B cell (primary cell): ENCODE results near the gene ABCA7. TPM values are rescaled to one million over a fixed set of nuclear protein-coding genes. Genes with fewer than 3 reads are reported as not detected.

Source experiments
- ATAC-seq: fragments of 200-7000 bp; cut with Tn5 transposase; one replicate; pipeline ENCODE4 v1.10.0; 2021; ENCODE audit warnings: low read depth, mild to moderate bottlenecking, moderate number of reproducible peaks, moderate library complexity
- CTCF ChIA-PET: fragments of 350-600 bp; sonication (Branson Sonifier 250); formaldehyde crosslinking; loops from one replicate; lab custom pipeline; 2021; ENCODE audit warnings: antibody characterized with exemption, inconsistent platforms; lab: Charles Lee
- POLR2A ChIA-PET: fragments of 350-600 bp; sonication (Branson Sonifier 250); formaldehyde crosslinking; loops from one replicate; lab custom pipeline; 2021; ENCODE audit warnings: antibody characterized with exemption; lab: Charles Lee
- DNase-seq: peaks from one replicate; pipeline ENCODE4 v3.0.0; 2013
- H2AFZ ChIP-seq: 2 replicates; pipeline ENCODE4 v1.6.1; 2012; ENCODE audit warnings: mild to moderate bottlenecking, low read depth, low read length; ENCODE audit not compliant: insufficient read depth, poor library complexity, severe bottlenecking
- H3K27ac ChIP-seq, 2 donors: 1 replicate in 1 of 2; 2 replicates in 1 of 2; pipeline ENCODE4 v1.5.1; 2012 to 2013; ENCODE audit warnings: low read length in 2 of 2, mild to moderate bottlenecking in 2 of 2, moderate library complexity in 1 of 2
- H3K27me3 ChIP-seq, 4 experiments: fragments of 200-600 bp in 1 of 4; sonication (generic) in 1 of 4; replicated peaks in 1 of 4; 1 replicate in 2 of 4; 2 replicates in 2 of 4; pipeline versions ENCODE4 v1.6.1 to v1.7.0; 2013 to 2016; ENCODE audit warnings: low read length in 3 of 4, mild to moderate bottlenecking in 2 of 4, mixed read lengths in 1 of 4, moderate library complexity in 1 of 4; ENCODE audit not compliant: insufficient read depth in 4 of 4, control insufficient read depth in 3 of 4; ENCODE audit errors: control extremely low read depth in 1 of 4
- H3K36me3 ChIP-seq, 2 experiments: replicated peaks in 1 of 2; 1 replicate in 1 of 2; 2 replicates in 1 of 2; pipeline versions ENCODE4 v1.6.1 to v1.7.1; 2013; ENCODE audit warnings: low read length in 1 of 2; ENCODE audit not compliant: insufficient read depth in 2 of 2, control insufficient read depth in 1 of 2; ENCODE audit errors: control extremely low read depth in 1 of 2, extremely low read depth in 1 of 2
- H3K4me1 ChIP-seq, 2 donors: fragments of 200-600 bp in 1 of 2; sonication (generic) in 1 of 2; 1 replicate in 1 of 2; 2 replicates in 1 of 2; pipeline versions ENCODE4 v1.5.1 to v1.6.1; 2013 to 2017; ENCODE audit warnings: low read length in 2 of 2; ENCODE audit not compliant: control insufficient read depth in 2 of 2, insufficient read depth in 2 of 2
- H3K4me2 ChIP-seq: replicated peaks from 2 replicates; pipeline ENCODE3; 2012; ENCODE audit warnings: mild to moderate bottlenecking, low read depth, low read length; ENCODE audit not compliant: poor library complexity, severe bottlenecking
- H3K4me3 ChIP-seq, 5 experiments: fragments of 200-600 bp in 1 of 5; sonication (generic) in 1 of 5; 1 replicate in 3 of 5; 2 replicates in 2 of 5; pipeline versions ENCODE4 v1.5.1 to v1.7.0; 2011 to 2016; ENCODE audit warnings: low read length in 4 of 5, mild to moderate bottlenecking in 4 of 5, low read depth in 2 of 5, control low read depth in 1 of 5, moderate library complexity in 1 of 5; ENCODE audit not compliant: insufficient read depth in 1 of 5; ENCODE audit errors: control extremely low read depth in 1 of 5, extremely low read depth in 1 of 5
- H3K79me2 ChIP-seq: fragments of 200-600 bp; sonication (generic); one replicate; pipeline ENCODE4 v1.6.0; 2016; ENCODE audit warnings: low read length; ENCODE audit not compliant: control insufficient read depth, insufficient read depth
- H3K9ac ChIP-seq: fragments of 200-600 bp; sonication (generic); 2 replicates; pipeline ENCODE4 v1.6.1; 2017; ENCODE audit warnings: mild to moderate bottlenecking, low read length, moderate library complexity
- H3K9me3 ChIP-seq, 3 donors: one replicate each; pipeline versions ENCODE4 v1.6.1 to v1.7.1; 2013; ENCODE audit warnings: low read length in 2 of 3; ENCODE audit not compliant: control insufficient read depth in 2 of 3, insufficient read depth in 1 of 3; ENCODE audit errors: control extremely low read depth in 1 of 3
- H4K20me1 ChIP-seq: 2 replicates; pipeline ENCODE4 v1.6.0; 2012; ENCODE audit warnings: mild to moderate bottlenecking, low read length; ENCODE audit not compliant: insufficient read depth, control insufficient read depth, poor library complexity, severe bottlenecking
- H3K27ac Mint-ChIP-seq: one replicate; pipeline ENCODE4 v1.8.0; 2021; ENCODE audit warnings: mixed read lengths
- H3K27me3 Mint-ChIP-seq: one replicate; pipeline ENCODE4 v1.8.0; 2021; ENCODE audit warnings: mixed read lengths
- H3K4me1 Mint-ChIP-seq: one replicate; pipeline ENCODE4 v1.8.0; 2021; ENCODE audit warnings: mixed read lengths
- H3K4me3 Mint-ChIP-seq: one replicate; pipeline ENCODE4 v1.8.0; 2021; ENCODE audit warnings: mixed read lengths
- H3K9me3 Mint-ChIP-seq: one replicate; pipeline ENCODE4 v1.8.0; 2022; ENCODE audit warnings: mixed read lengths; ENCODE audit not compliant: insufficient read depth
- EZH2 ChIP-seq: IDR thresholded peaks from 2 replicates; pipeline ENCODE4 v1.6.1; 2012; ENCODE audit warnings: borderline replicate concordance, low read depth, mild to moderate bottlenecking, moderate library complexity, low read length; ENCODE audit not compliant: insufficient read depth, poor library complexity, severe bottlenecking
- WGBS: methylation state at CpG from one replicate; pipeline ENCODE4 v1.1.5; 2013; ENCODE audit warnings: missing lambda C conversion rate; ENCODE audit not compliant: insufficient coverage; 5-methylcytosine and 5-hydroxymethylcytosine counted together
- intact Hi-C: fragments of 100-400 bp; cut with micrococcal nuclease; formaldehyde crosslinking; loops from one replicate; pipeline ENCODE4 v1.10.0; 2022
- polyA plus RNA-seq: library from polyadenylated mRNA; depleted of rRNA; stranded (reverse); fragments of >200 nt; gene quantifications from 2 replicates; pipeline ENCODE4 v1.2.3, GENCODE V29; 2012
- total RNA-seq, 2 donors: library from RNA; stranded (reverse); fragments of 120-200 nt in 1 of 2; gene quantifications; 1 replicate in 1 of 2; 2 replicates in 1 of 2; pipeline versions ENCODE4 v1.2.3 to v1.2.4, GENCODE V29; 2013 to 2022
- TF ChIP-seq, protein P1 (sequence below): fragments of 200-600 bp; IDR thresholded peaks from one replicate; pipeline ENCODE4 v1.8.0; 2022; ENCODE audit warnings: antibody characterized with exemption, mild to moderate bottlenecking

The ABCA7 gene
- total and polyA plus RNA-seq, 2 donors (not counting 1 experiment from before 2014, with no cell fraction given): 192 to 281 TPM

- H3K4me2 ChIP-seq: no peak overlapping the region
- peaks cover 36% of the 10 kb centered on the region for H3K79me2 ChIP-seq
- Mint-ChIP-seq H3K4me3 (no peak overlapping the region), H3K4me1 (peaks cover 50% of the 10 kb centered on the region), H3K9me3 (no peaks in the 10 kb centered on the region), H3K27ac (peak overlapping the region; percentile 11), H3K27me3 (no peaks in the 10 kb centered on the region)
- DNase-seq: no peak
- intact Hi-C loops: no loop called here
- H3K9ac ChIP-seq: no peak overlapping the region
- peaks cover 24% of the 10 kb centered on the region for H4K20me1 ChIP-seq
- peaks cover 0 to 4% of the 10 kb centered on the region in 2 experiments for H3K36me3 ChIP-seq
- no peak for ATAC-seq
- peaks cover 37 to 44% of the 10 kb centered on the region in 2 donors for H3K4me1 ChIP-seq
- CTCF ChIA-PET: interaction anchor here (1.6 kb wide), 1 partner anchor 33 kb away, joined by 3 read pairs; no protein-coding TSS in a partner anchor
- no peak for TF ChIP-seq EZH2
- no peaks in the 10 kb centered on the region for H3K27me3 ChIP-seq
- H2AFZ ChIP-seq: no peak overlapping the region
- no peaks in the 10 kb centered on the region for H3K9me3 ChIP-seq
- POLR2A ChIA-PET: interaction anchor here (0.6 to 0.9 kb wide), 2 partner anchors 30 to 40 kb away, joined by 4 to 6 read pairs; partner anchors contain the start of gene ARHGAP45
- no peak overlapping the region for H3K27ac ChIP-seq
- WGBS: 100% methylated on average over 3 of the region's 7 CpGs
- no peak overlapping the region for H3K4me3 ChIP-seq
Measured at GRCh38 chr19:1097810-1098176, 57.9 kb downstream of the ABCA7 start.

- no peak overlapping the region for H3K4me3 Mint-ChIP-seq
- Histone ChIP-seq H3K36me3 (no peaks in the 10 kb centered on the region), H4K20me1 (peaks cover 18% of the 10 kb centered on the region), H3K79me2 (peaks cover 30% of the 10 kb centered on the region), H2AFZ (no peak overlapping the region), H3K9me3 (no peaks in the 10 kb centered on the region), H3K4me3 (no peak overlapping the region), H3K27me3 (no peaks in the 10 kb centered on the region), H3K9ac (no peak overlapping the region), H3K27ac (no peak overlapping the region), H3K4me2 (no peak overlapping the region), H3K4me1 (peaks cover 40 to 50% of the 10 kb centered on the region in 2 donors)
- intact Hi-C loops: no loop called here
- POLR2A ChIA-PET: interaction anchor here (0.5 to 0.9 kb wide), 4 partner anchors 26 to 109 kb away, joined by 3 to 6 read pairs (median 4); partner anchors contain the start of gene ARHGAP45
- DNase-seq: no peak
- CTCF ChIA-PET: no interaction called here
- H3K27me3 Mint-ChIP-seq: no peaks in the 10 kb centered on the region
- H3K4me1 Mint-ChIP-seq: peaks cover 49% of the 10 kb centered on the region
- no peak for ATAC-seq
- no peak for TF ChIP-seq EZH2
- TF ChIP-seq, protein P1, sequence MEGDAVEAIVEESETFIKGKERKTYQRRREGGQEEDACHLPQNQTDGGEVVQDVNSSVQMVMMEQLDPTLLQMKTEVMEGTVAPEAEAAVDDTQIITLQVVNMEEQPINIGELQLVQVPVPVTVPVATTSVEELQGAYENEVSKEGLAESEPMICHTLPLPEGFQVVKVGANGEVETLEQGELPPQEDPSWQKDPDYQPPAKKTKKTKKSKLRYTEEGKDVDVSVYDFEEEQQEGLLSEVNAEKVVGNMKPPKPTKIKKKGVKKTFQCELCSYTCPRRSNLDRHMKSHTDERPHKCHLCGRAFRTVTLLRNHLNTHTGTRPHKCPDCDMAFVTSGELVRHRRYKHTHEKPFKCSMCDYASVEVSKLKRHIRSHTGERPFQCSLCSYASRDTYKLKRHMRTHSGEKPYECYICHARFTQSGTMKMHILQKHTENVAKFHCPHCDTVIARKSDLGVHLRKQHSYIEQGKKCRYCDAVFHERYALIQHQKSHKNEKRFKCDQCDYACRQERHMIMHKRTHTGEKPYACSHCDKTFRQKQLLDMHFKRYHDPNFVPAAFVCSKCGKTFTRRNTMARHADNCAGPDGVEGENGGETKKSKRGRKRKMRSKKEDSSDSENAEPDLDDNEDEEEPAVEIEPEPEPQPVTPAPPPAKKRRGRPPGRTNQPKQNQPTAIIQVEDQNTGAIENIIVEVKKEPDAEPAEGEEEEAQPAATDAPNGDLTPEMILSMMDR: no peak
- 93% methylated on average over 14 of the region's 15 CpGs for WGBS
- H3K27ac Mint-ChIP-seq: peak overlapping the region; percentile 7
- H3K9me3 Mint-ChIP-seq: no peaks in the 10 kb centered on the region
Measured at GRCh38 chr19:1098177-1099051, 58.5 kb downstream of the ABCA7 start.
